ENCODE data around the gene NSMCE1.

DNA sequence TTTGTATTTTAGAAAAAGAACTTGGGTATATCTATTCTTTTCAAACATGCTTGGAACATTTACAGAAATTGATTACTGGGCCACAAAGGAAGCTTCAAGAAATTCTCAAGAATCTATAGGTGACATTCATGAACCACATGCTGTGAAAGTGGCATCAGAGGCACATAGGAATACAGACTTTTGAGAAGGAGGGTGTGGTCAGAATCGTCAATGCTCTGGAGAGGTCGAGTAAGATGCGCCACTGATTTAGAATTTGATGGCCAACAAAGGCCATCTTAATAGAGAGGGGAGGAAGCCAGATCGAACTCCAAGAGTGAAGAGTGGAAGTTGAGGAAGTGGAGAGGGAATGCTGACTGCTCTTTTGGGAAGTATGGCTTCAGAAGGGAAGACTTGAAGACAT is 3.5 kb upstream of the NSMCE1 start:
- no peak for TF ChIP-seq CTCF (IDR thresholded peaks at IDR 0.05)
- no peak for TF ChIP-seq POLR2A (IDR thresholded peaks at IDR 0.05)
- TF ChIP-seq POLR2AphosphoS5 (IDR thresholded peaks at IDR 0.05), result no peak
